K562 (cell line): Measurements from ENCODE around the gene FXYD4. TPM values are rescaled to one million over a fixed set of nuclear protein-coding genes. Genes with fewer than 3 reads are reported as not detected.

ENCODE experiments used
- FOXK2 ChIP-seq, 2 experiments: fragments of 450-650 bp; IDR thresholded peaks in 1 of 2; conservative IDR thresholded peaks in 1 of 2; 2 replicates each; pipeline ENCODE4 v1.6.1; 2016; ENCODE audit warnings: low read depth in 2 of 2, mild to moderate bottlenecking in 1 of 2
- L3MBTL2 ChIP-seq: fragments of 450-650 bp; IDR thresholded peaks from 2 replicates; pipeline ENCODE4 v1.6.1; 2016; ENCODE audit warnings: mild to moderate bottlenecking, moderate library complexity
- MYBL2 ChIP-seq, 2 experiments: fragments of 450-650 bp in 1 of 2; sonication (generic) in 1 of 2; formaldehyde crosslinking in 1 of 2; IDR thresholded peaks; 2 replicates each; pipeline versions ENCODE4 v1.6.1 to v1.8.1; 2017 to 2022; ENCODE audit warnings: borderline replicate concordance in 1 of 2, inconsistent platforms in 1 of 2, low read depth in 1 of 2, mild to moderate bottlenecking in 1 of 2, missing genetic modification reagents in 1 of 2, moderate library complexity in 1 of 2
- NFIC ChIP-seq: fragments of 450-650 bp; IDR thresholded peaks from 2 replicates; pipeline ENCODE4 v1.6.1; 2017; ENCODE audit warnings: mild to moderate bottlenecking, inconsistent platforms
- PCBP1 ChIP-seq: fragments of 200-400 bp; formaldehyde crosslinking; IDR thresholded peaks from 2 replicates; pipeline ENCODE4 v1.6.1; 2018; ENCODE audit warnings: mild to moderate bottlenecking, low read depth, low read length; ENCODE audit not compliant: poor library complexity, severe bottlenecking
- PTRF ChIP-seq: fragments of 450-650 bp; IDR thresholded peaks from 2 replicates; pipeline ENCODE4 v1.6.1; 2016; ENCODE audit warnings: mild to moderate bottlenecking, missing genetic modification characterization, missing compliant biosample characterization
- SMARCA5 ChIP-seq: fragments of 450-650 bp; IDR thresholded peaks from 2 replicates; pipeline ENCODE4 v1.6.1; 2016
- TAF7 ChIP-seq: fragments of 450-650 bp; IDR thresholded peaks from 2 replicates; pipeline ENCODE4 v1.6.1; 2016; ENCODE audit warnings: missing genetic modification characterization, missing compliant biosample characterization
- TOE1 ChIP-seq, 2 experiments: fragments of 450-650 bp in 1 of 2; sonication (generic) in 1 of 2; formaldehyde crosslinking in 1 of 2; IDR thresholded peaks; 2 replicates each; pipeline versions ENCODE4 v1.7.1 to v1.8.0; 2016 to 2022; ENCODE audit warnings: borderline replicate concordance in 2 of 2, mild to moderate bottlenecking in 2 of 2, antibody characterized with exemption in 1 of 2, inconsistent platforms in 1 of 2, low read depth in 1 of 2, missing genetic modification reagents in 1 of 2, moderate library complexity in 1 of 2
- ZNF165 ChIP-seq: fragments of 250-450 bp; sonication (Bioruptor Pico); IDR thresholded peaks from 2 replicates; pipeline ENCODE4 v1.4.0; 2020; ENCODE audit warnings: borderline replicate concordance
- ZNF175 ChIP-seq: fragments of 200-800 bp; sonication (Bioruptor generic); IDR thresholded peaks from 2 replicates; pipeline ENCODE4 v1.6.1; 2016; ENCODE audit warnings: low read depth, mild to moderate bottlenecking, missing genetic modification characterization, missing compliant biosample characterization
- ZNF699 ChIP-seq: fragments of 250-450 bp; sonication (Bioruptor Pico); IDR thresholded peaks from 2 replicates; pipeline ENCODE4 v1.8.0; 2021; ENCODE audit warnings: mild to moderate bottlenecking, moderate library complexity; ENCODE audit not compliant: insufficient replicate concordance
- polyA plus RNA-seq, 8 experiments: library from polyadenylated mRNA; depleted of rRNA in 4 of 8; stranded (reverse) in 5 of 8; unstranded in 3 of 8; fragments of >200 nt; fragmentation: Nextera tagmentation in 2 of 8; fragmentation: Illumina TruSeq in 1 of 8; extraction: Ambion mirVana in 2 of 8; extraction: Trizol in 1 of 8; gene quantifications; 2 replicates each; pipeline versions ENCODE4 v1.2.1 to v1.2.3, GENCODE V29; 2011 to 2014; ENCODE audit warnings: inconsistent platforms in 1 of 8, missing spikeins in 1 of 8
- total RNA-seq, 7 experiments: library from RNA; depleted of rRNA in 6 of 7; stranded (reverse); fragments of >200 nt in 6 of 7; fragmentation: Illumina TruSeq in 2 of 7; extraction: Trizol in 2 of 7; gene quantifications; 2 replicates each; pipeline versions ENCODE4 v1.2.1 to v1.2.3, GENCODE V29; 2011 to 2021; ENCODE audit warnings: low replicate concordance in 1 of 7
- TF ChIP-seq, protein P1 (sequence below): fragments of 200-400 bp; formaldehyde crosslinking; IDR thresholded peaks from 2 replicates; pipeline ENCODE4 v1.6.1; 2017; ENCODE audit warnings: mild to moderate bottlenecking, low read depth, low read length, moderate library complexity

Gene FXYD4
- total and polyA plus RNA-seq, 9 of the 15 experiments (the other 6 are each of a cell fraction or from before 2014, with no cell fraction given) = not detected

GRCh38 chr10:43408710-43409384, 37.4 kb downstream of the FXYD4 start, which contains the start of gene HNRNPF (continued):
- peak; percentile 82; the same call in 1 of the 2 replicates for TF ChIP-seq TOE1 (IDR thresholded peaks at IDR 0.05; ENCODE audit: borderline replicate concordance)
- TF ChIP-seq TOE1 (CRISPR knock-in tag; IDR thresholded peaks at IDR 0.05; ENCODE audit: borderline replicate concordance, low read depth) = peak; percentile 71; the same call in 1 of the 2 replicates
- peak; percentile 65 for TF ChIP-seq PCBP1
- peak; percentile 87 for TF ChIP-seq NFIC
- TF ChIP-seq MYBL2 (IDR thresholded peaks at IDR 0.05; ENCODE audit: low read depth) = no peak
- TF ChIP-seq MYBL2 (CRISPR knock-in tag; IDR thresholded peaks at IDR 0.05; ENCODE audit: borderline replicate concordance) = no peak
- no peak for TF ChIP-seq PTRF
- TF ChIP-seq FOXK2 (conservative IDR thresholded peaks at IDR 0.05 in 1 of 2, IDR thresholded peaks at IDR 0.05 in 1 of 2; ENCODE audit: low read depth in 2 of 2) = peak in 1 of 2 experiments; percentile 86; a peak in 3 of 4 replicates
- peak; percentile 70; the same call in 1 of the 2 replicates for TF ChIP-seq ZNF165 (CRISPR knock-in tag)
- peak; percentile 100 for TF ChIP-seq L3MBTL2
- peak; percentile 82 for TF ChIP-seq TAF7 (tag)
- TF ChIP-seq, protein P1, sequence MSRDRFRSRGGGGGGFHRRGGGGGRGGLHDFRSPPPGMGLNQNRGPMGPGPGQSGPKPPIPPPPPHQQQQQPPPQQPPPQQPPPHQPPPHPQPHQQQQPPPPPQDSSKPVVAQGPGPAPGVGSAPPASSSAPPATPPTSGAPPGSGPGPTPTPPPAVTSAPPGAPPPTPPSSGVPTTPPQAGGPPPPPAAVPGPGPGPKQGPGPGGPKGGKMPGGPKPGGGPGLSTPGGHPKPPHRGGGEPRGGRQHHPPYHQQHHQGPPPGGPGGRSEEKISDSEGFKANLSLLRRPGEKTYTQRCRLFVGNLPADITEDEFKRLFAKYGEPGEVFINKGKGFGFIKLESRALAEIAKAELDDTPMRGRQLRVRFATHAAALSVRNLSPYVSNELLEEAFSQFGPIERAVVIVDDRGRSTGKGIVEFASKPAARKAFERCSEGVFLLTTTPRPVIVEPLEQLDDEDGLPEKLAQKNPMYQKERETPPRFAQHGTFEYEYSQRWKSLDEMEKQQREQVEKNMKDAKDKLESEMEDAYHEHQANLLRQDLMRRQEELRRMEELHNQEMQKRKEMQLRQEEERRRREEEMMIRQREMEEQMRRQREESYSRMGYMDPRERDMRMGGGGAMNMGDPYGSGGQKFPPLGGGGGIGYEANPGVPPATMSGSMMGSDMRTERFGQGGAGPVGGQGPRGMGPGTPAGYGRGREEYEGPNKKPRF = no peak
- no peak for TF ChIP-seq ZNF699 (CRISPR knock-in tag)
- TF ChIP-seq ZNF175 (CRISPR knock-in tag) = peak; percentile 75; the same call in 1 of the 2 replicates
- TF ChIP-seq SMARCA5 = no peak
